ENCODE measurements around the gene ITGA3.

The ITGA3 gene

GRCh38 chr17:50113624-50114320, 57.9 kb downstream of the ITGA3 start:
- no peak for DNase-seq

GRCh38 chr17:50114401-50114800, 58.5 kb downstream of the ITGA3 start:
- no peak for DNase-seq

GRCh38 chr17:50114849-50115357, 59.0 kb downstream of the ITGA3 start:
- DNase-seq = peak; percentile 40 to 65

- no peak for DNase-seq
Measured at GRCh38 chr17:50115756-50116155, 59.8 kb downstream of the ITGA3 start.

GRCh38 chr17:50117202-50118051, 61.5 kb downstream of the ITGA3 start:
- peak; percentile 56 to 72 for DNase-seq

GRCh38 chr17:50118076-50118827, 62.3 kb downstream of the ITGA3 start:
- no peak for DNase-seq

- DNase-seq = no peak
Measured at GRCh38 chr17:50118828-50119218, 62.9 kb downstream of the ITGA3 start.

GRCh38 chr17:50120475-50121253, 64.8 kb downstream of the ITGA3 start:
- DNase-seq = no peak

GRCh38 chr17:50122945-50123344, 67.0 kb downstream of the ITGA3 start:
- no peak for DNase-seq

GRCh38 chr17:50123649-50124349, 67.9 kb downstream of the ITGA3 start:
- DNase-seq = no peak

- DNase-seq = no peak
Measured at GRCh38 chr17:50125420-50125997, 69.6 kb downstream of the ITGA3 start.

- DNase-seq = no peak
Measured at GRCh38 chr17:50127697-50128361, 71.9 kb downstream of the ITGA3 start.

GRCh38 chr17:50128441-50129352, 72.8 kb downstream of the ITGA3 start:
- no peak for DNase-seq

- no peak for DNase-seq
Measured at GRCh38 chr17:50129353-50129727, 73.4 kb downstream of the ITGA3 start.

- DNase-seq = peak; percentile 45 to 68
Measured at GRCh38 chr17:50129728-50130558, 74.0 kb downstream of the ITGA3 start, which contains the start of gene SAMD14. SAMD14 (minus strand) TSS chr17:50130160; CDS start chr17:50124959, 5,201 bp downstream.

GRCh38 chr17:50130559-50131305, 74.8 kb downstream of the ITGA3 start:
- no peak for DNase-seq

GRCh38 chr17:50132104-50132794, 76.3 kb downstream of the ITGA3 start:
- DNase-seq = no peak

All from CD4-positive, alpha-beta T cell treated with Interferon alpha-2 for 1 hour (primary cell).